HEK293T (cell line): ENCODE results near the gene CLASRP.

Experiments
- ARNT ChIP-seq: fragments of 450-650 bp; IDR thresholded peaks from 2 replicates; pipeline ENCODE4 v1.6.1; 2017; ENCODE audit warnings: mild to moderate bottlenecking
- BHLHE40 ChIP-seq: fragments of 450-650 bp; IDR thresholded peaks from 2 replicates; pipeline ENCODE4 v1.6.1; 2016; ENCODE audit warnings: mild to moderate bottlenecking, moderate library complexity, borderline replicate concordance
- CTBP1 ChIP-seq: fragments of 450-650 bp; IDR thresholded peaks from 2 replicates; pipeline ENCODE4 v1.6.1; 2016; ENCODE audit warnings: borderline replicate concordance
- ELF4 ChIP-seq: fragments of 450-650 bp; IDR thresholded peaks from 2 replicates; pipeline ENCODE4 v1.6.1; 2017; ENCODE audit warnings: antibody characterized with exemption
- FOXA1 ChIP-seq: fragments of 450-650 bp; IDR thresholded peaks from 2 replicates; pipeline ENCODE4 v1.6.1; 2016; ENCODE audit warnings: mild to moderate bottlenecking
- FOXM1 ChIP-seq: fragments of 450-650 bp; IDR thresholded peaks from 2 replicates; pipeline ENCODE4 v1.6.1; 2017; ENCODE audit warnings: mild to moderate bottlenecking, borderline replicate concordance
- HDGF ChIP-seq: fragments of 450-650 bp; IDR thresholded peaks from 2 replicates; pipeline ENCODE4 v1.6.1; 2017; ENCODE audit warnings: antibody characterized with exemption, borderline replicate concordance
- L3MBTL2 ChIP-seq: fragments of 450-650 bp; conservative IDR thresholded peaks from 2 replicates; pipeline ENCODE4 v1.6.1; 2016; ENCODE audit warnings: mild to moderate bottlenecking
- NFRKB ChIP-seq: fragments of 450-650 bp; IDR thresholded peaks from 2 replicates; pipeline ENCODE4 v1.6.1; 2016; ENCODE audit warnings: mild to moderate bottlenecking, moderate library complexity
- PKNOX1 ChIP-seq: fragments of 450-650 bp; IDR thresholded peaks from 2 replicates; pipeline ENCODE4 v1.6.1; 2016
- SP1 ChIP-seq: fragments of 450-650 bp; IDR thresholded peaks from 2 replicates; pipeline ENCODE4 v1.6.1; 2017
- SUZ12 ChIP-seq: fragments of 450-650 bp; IDR thresholded peaks from 2 replicates; pipeline ENCODE4 v1.6.1; 2016; ENCODE audit warnings: mild to moderate bottlenecking
- TARDBP ChIP-seq: fragments of 450-650 bp; IDR thresholded peaks from 2 replicates; pipeline ENCODE4 v1.6.1; 2016
- ZNF384 ChIP-seq: fragments of 450-650 bp; IDR thresholded peaks from 2 replicates; pipeline ENCODE4 v1.6.1; 2016

GRCh38 chr19:45069056-45069455 is 30.2 kb downstream of the CLASRP start:
- no peak for TF ChIP-seq ZNF384
- TF ChIP-seq CTBP1 = no peak
- no peak for TF ChIP-seq SP1
- no peak for TF ChIP-seq SUZ12
- TF ChIP-seq FOXM1 = no peak
- no peak for TF ChIP-seq L3MBTL2
- no peak for TF ChIP-seq NFRKB
- no peak for TF ChIP-seq ELF4
- TF ChIP-seq BHLHE40 = no peak
- TF ChIP-seq TARDBP = no peak
- no peak for TF ChIP-seq HDGF
- no peak for TF ChIP-seq PKNOX1
- TF ChIP-seq FOXA1 = no peak
- TF ChIP-seq ARNT = no peak
